ENCODE data around the gene NPAT. TPM values are rescaled to one million over a fixed set of nuclear protein-coding genes. Genes with fewer than 3 reads are reported as not detected.

NPAT gene
- total and polyA plus RNA-seq, 9 of the 15 experiments (the other 6 are each of a cell fraction or from before 2014, with no cell fraction given) = 8.8 to 30.0 (median 22.1) TPM

DNA sequence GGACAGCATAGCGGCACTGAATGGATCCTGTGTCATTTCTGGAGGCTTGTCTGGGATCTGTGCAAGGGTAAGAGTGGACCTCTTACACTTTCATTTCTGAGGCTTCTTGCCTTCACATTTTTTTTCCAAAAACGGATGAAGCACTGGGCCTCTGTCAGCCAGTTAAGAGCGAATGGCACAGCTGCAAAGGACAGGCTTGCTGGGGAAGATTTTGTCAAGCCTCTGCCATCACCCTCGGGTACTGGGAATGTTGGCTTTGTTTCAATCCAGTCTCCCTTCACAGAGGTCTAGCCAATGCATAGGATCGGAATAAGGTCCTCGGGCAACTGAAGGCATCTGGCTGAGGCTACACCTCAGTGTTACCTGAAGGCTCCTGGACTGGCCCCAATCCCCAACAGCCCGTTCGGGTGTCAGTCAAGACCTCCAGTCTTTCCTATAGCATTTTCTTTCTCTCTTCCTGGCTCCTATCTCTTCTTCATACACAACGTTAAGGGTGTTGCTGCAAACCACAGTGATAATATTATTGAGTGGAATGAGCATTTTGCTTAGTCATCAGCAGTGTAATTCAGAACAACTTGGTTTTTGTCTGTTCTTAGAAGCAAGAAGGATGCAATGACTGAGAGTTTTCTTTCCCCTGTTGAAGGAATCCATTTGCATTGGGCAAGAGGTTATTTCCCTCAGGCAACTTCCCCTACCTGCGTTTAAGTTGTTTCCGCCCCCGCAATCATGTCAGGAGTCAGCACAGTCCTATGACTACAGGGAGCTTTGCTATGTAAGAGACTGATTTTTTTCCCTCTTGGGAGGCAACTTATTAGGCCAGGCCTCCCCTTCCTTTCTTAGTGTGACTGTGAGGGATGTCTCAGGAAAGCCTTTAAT, 22.8 kb downstream of the NPAT start (continued):
- TF ChIP-seq, protein P1, sequence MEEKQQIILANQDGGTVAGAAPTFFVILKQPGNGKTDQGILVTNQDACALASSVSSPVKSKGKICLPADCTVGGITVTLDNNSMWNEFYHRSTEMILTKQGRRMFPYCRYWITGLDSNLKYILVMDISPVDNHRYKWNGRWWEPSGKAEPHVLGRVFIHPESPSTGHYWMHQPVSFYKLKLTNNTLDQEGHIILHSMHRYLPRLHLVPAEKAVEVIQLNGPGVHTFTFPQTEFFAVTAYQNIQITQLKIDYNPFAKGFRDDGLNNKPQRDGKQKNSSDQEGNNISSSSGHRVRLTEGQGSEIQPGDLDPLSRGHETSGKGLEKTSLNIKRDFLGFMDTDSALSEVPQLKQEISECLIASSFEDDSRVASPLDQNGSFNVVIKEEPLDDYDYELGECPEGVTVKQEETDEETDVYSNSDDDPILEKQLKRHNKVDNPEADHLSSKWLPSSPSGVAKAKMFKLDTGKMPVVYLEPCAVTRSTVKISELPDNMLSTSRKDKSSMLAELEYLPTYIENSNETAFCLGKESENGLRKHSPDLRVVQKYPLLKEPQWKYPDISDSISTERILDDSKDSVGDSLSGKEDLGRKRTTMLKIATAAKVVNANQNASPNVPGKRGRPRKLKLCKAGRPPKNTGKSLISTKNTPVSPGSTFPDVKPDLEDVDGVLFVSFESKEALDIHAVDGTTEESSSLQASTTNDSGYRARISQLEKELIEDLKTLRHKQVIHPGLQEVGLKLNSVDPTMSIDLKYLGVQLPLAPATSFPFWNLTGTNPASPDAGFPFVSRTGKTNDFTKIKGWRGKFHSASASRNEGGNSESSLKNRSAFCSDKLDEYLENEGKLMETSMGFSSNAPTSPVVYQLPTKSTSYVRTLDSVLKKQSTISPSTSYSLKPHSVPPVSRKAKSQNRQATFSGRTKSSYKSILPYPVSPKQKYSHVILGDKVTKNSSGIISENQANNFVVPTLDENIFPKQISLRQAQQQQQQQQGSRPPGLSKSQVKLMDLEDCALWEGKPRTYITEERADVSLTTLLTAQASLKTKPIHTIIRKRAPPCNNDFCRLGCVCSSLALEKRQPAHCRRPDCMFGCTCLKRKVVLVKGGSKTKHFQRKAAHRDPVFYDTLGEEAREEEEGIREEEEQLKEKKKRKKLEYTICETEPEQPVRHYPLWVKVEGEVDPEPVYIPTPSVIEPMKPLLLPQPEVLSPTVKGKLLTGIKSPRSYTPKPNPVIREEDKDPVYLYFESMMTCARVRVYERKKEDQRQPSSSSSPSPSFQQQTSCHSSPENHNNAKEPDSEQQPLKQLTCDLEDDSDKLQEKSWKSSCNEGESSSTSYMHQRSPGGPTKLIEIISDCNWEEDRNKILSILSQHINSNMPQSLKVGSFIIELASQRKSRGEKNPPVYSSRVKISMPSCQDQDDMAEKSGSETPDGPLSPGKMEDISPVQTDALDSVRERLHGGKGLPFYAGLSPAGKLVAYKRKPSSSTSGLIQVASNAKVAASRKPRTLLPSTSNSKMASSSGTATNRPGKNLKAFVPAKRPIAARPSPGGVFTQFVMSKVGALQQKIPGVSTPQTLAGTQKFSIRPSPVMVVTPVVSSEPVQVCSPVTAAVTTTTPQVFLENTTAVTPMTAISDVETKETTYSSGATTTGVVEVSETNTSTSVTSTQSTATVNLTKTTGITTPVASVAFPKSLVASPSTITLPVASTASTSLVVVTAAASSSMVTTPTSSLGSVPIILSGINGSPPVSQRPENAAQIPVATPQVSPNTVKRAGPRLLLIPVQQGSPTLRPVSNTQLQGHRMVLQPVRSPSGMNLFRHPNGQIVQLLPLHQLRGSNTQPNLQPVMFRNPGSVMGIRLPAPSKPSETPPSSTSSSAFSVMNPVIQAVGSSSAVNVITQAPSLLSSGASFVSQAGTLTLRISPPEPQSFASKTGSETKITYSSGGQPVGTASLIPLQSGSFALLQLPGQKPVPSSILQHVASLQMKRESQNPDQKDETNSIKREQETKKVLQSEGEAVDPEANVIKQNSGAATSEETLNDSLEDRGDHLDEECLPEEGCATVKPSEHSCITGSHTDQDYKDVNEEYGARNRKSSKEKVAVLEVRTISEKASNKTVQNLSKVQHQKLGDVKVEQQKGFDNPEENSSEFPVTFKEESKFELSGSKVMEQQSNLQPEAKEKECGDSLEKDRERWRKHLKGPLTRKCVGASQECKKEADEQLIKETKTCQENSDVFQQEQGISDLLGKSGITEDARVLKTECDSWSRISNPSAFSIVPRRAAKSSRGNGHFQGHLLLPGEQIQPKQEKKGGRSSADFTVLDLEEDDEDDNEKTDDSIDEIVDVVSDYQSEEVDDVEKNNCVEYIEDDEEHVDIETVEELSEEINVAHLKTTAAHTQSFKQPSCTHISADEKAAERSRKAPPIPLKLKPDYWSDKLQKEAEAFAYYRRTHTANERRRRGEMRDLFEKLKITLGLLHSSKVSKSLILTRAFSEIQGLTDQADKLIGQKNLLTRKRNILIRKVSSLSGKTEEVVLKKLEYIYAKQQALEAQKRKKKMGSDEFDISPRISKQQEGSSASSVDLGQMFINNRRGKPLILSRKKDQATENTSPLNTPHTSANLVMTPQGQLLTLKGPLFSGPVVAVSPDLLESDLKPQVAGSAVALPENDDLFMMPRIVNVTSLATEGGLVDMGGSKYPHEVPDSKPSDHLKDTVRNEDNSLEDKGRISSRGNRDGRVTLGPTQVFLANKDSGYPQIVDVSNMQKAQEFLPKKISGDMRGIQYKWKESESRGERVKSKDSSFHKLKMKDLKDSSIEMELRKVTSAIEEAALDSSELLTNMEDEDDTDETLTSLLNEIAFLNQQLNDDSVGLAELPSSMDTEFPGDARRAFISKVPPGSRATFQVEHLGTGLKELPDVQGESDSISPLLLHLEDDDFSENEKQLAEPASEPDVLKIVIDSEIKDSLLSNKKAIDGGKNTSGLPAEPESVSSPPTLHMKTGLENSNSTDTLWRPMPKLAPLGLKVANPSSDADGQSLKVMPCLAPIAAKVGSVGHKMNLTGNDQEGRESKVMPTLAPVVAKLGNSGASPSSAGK (IDR thresholded peaks at IDR 0.05) = no peak
- TF ChIP-seq JUND (IDR thresholded peaks at IDR 0.05; ENCODE audit: borderline replicate concordance, low read depth, low read length) (0 out of 2 replicates have a peak, but pooled peaks have one; percentile 53), JUND (tag; IDR thresholded peaks at IDR 0.05; ENCODE audit: borderline replicate concordance, low read depth, low read length) (0 out of 3 replicates have a peak, but pooled peaks have one; percentile 47), RBM15 (IDR thresholded peaks at IDR 0.05; ENCODE audit: insufficient read depth, low read length) (no peak), SNIP1 (IDR thresholded peaks at IDR 0.05; ENCODE audit: low read depth) (no peak), TAF7 (tag; IDR thresholded peaks at IDR 0.05) (no peak), ZBTB17 (CRISPR knock-in tag; IDR thresholded peaks at IDR 0.05) (no peak), ZNF707 (CRISPR knock-in tag; conservative IDR thresholded peaks at IDR 0.05) (no peak), L3MBTL2 (IDR thresholded peaks at IDR 0.05) (no peak), MIER1 (IDR thresholded peaks at IDR 0.05; ENCODE audit: low read depth) (no peak), HNRNPK (IDR thresholded peaks at IDR 0.05; ENCODE audit: low read depth, low read length, poor library complexity, severe bottlenecking) (no peak), ZEB2 (IDR thresholded peaks at IDR 0.05) (no peak; the same call in 1 of the 2 replicates), GTF2F1 (IDR thresholded peaks at IDR 0.05; ENCODE audit: low read depth, low read length) (no peak)
- TF ChIP-seq, protein P2, sequence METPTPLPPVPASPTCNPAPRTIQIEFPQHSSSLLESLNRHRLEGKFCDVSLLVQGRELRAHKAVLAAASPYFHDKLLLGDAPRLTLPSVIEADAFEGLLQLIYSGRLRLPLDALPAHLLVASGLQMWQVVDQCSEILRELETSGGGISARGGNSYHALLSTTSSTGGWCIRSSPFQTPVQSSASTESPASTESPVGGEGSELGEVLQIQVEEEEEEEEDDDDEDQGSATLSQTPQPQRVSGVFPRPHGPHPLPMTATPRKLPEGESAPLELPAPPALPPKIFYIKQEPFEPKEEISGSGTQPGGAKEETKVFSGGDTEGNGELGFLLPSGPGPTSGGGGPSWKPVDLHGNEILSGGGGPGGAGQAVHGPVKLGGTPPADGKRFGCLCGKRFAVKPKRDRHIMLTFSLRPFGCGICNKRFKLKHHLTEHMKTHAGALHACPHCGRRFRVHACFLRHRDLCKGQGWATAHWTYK (CRISPR knock-in tag; IDR thresholded peaks at IDR 0.05) = no peak
- TF ChIP-seq, protein P3, sequence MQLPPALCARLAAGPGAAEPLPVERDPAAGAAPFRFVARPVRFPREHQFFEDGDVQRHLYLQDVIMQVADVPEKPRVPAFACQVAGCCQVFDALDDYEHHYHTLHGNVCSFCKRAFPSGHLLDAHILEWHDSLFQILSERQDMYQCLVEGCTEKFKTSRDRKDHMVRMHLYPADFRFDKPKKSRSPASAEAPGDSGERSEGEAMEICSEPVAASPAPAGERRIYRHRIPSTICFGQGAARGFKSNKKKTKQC (CRISPR knock-in tag; IDR thresholded peaks at IDR 0.05) = no peak

All from K562 (cell line).